SKM-1 treated with dmso at 0.1 percent for 144 hours (cell line): Measurements from ENCODE around the gene PTRH2.
"Not testable (repeated sequence)": the region's sequence is repeated elsewhere in the genome, so short reads cannot be mapped to it uniquely, and the experiment has no call there.

ENCODE experiments used
- DNase-seq: peaks from one replicate; lab custom pipeline; 2025; ENCODE audit not compliant: unreplicated experiment; lab: John Stamatoyannopoulos, UW

Gene PTRH2

GRCh38 chr17:59671386-59671785 is 35.8 kb downstream of the PTRH2 start:
- DNase-seq = no peak

GRCh38 chr17:59669944-59670343 is 37.3 kb downstream of the PTRH2 start:
- no peak for DNase-seq

GRCh38 chr17:59669411-59669810 is 37.8 kb downstream of the PTRH2 start:
- no peak for DNase-seq

GRCh38 chr17:59668816-59669215 is 38.4 kb downstream of the PTRH2 start:
- no peak for DNase-seq

GRCh38 chr17:59666235-59666634 is 41.0 kb downstream of the PTRH2 start:
- no peak for DNase-seq

- not testable (repeated sequence) for DNase-seq
Observed at GRCh38 chr17:59656624-59657023, 50.6 kb downstream of the PTRH2 start.

GRCh38 chr17:59652119-59652518 is 55.1 kb downstream of the PTRH2 start:
- no peak for DNase-seq

- no peak for DNase-seq
Observed at GRCh38 chr17:59651346-59651745, 55.9 kb downstream of the PTRH2 start.

- DNase-seq = no peak
Observed at GRCh38 chr17:59650642-59651041, 56.6 kb downstream of the PTRH2 start.

- no peak for DNase-seq
Observed at GRCh38 chr17:59649886-59650285, 57.3 kb downstream of the PTRH2 start.
